Loucy (cell line): ENCODE data around the gene PCDHGA7.

Source experiments
- H2AFZ ChIP-seq: fragments of 200-600 bp; sonication (generic); 2 replicates; pipeline ENCODE4 v1.6.0; 2016; ENCODE audit warnings: antibody characterized with exemption, mild to moderate bottlenecking, low read length, moderate library complexity
- H3F3A ChIP-seq: fragments of 200-600 bp; 2 replicates; pipeline ENCODE4 v1.6.0; 2016; ENCODE audit warnings: antibody characterized with exemption, low read depth, mild to moderate bottlenecking
- H3K27me3 ChIP-seq: fragments of 200-600 bp; sonication (generic); 2 replicates; pipeline ENCODE4 v1.6.1; 2014; ENCODE audit warnings: low read length, mild to moderate bottlenecking; ENCODE audit not compliant: insufficient read depth, poor library complexity, severe bottlenecking
- H3K36me3 ChIP-seq: fragments of 200-600 bp; sonication (generic); 2 replicates; pipeline ENCODE4 v1.6.1; 2016; ENCODE audit warnings: low read length; ENCODE audit not compliant: insufficient read depth
- H3K4me1 ChIP-seq: fragments of 200-600 bp; sonication (generic); 2 replicates; pipeline ENCODE4 v1.5.1; 2014; ENCODE audit warnings: low read length, mild to moderate bottlenecking; ENCODE audit not compliant: insufficient read depth, poor library complexity, severe bottlenecking
- H3K4me2 ChIP-seq: fragments of 200-600 bp; sonication (generic); 2 replicates; pipeline ENCODE4 v1.6.0; 2014; ENCODE audit warnings: antibody characterized with exemption, low read length, low read depth, mild to moderate bottlenecking; ENCODE audit not compliant: poor library complexity, severe bottlenecking
- H3K4me3 ChIP-seq: fragments of 200-600 bp; sonication (generic); 2 replicates; pipeline ENCODE4 v1.5.1; 2014; ENCODE audit warnings: low read length, mild to moderate bottlenecking, mixed read lengths; ENCODE audit not compliant: poor library complexity, severe bottlenecking
- H3K79me2 ChIP-seq: fragments of 200-600 bp; sonication (generic); 2 replicates; pipeline ENCODE4 v1.6.1; 2014; ENCODE audit warnings: low read length; ENCODE audit not compliant: insufficient read depth
- H3K9ac ChIP-seq: fragments of 200-600 bp; sonication (generic); 2 replicates; pipeline ENCODE4 v1.6.0; 2014; ENCODE audit warnings: mild to moderate bottlenecking, low read depth, low read length, moderate library complexity; ENCODE audit not compliant: poor library complexity, severe bottlenecking
- H3K9me2 ChIP-seq: fragments of 200-600 bp; sonication (generic); replicated peaks from 2 replicates; pipeline ENCODE4 v1.6.1; 2016; ENCODE audit warnings: low read depth, low read length, mixed read lengths
- H3K9me3 ChIP-seq: fragments of 200-600 bp; sonication (generic); 2 replicates; pipeline ENCODE4 v1.6.1; 2014; ENCODE audit warnings: mild to moderate bottlenecking, antibody characterized with exemption, low read length, low read depth; ENCODE audit not compliant: insufficient read depth
- H4K20me1 ChIP-seq: fragments of 200-600 bp; sonication (generic); 2 replicates; pipeline ENCODE4 v1.6.0; 2014; ENCODE audit warnings: antibody characterized with exemption, low read length, mild to moderate bottlenecking; ENCODE audit not compliant: insufficient read depth, poor library complexity, severe bottlenecking
- EZH2phosphoT487 ChIP-seq: fragments of 200-600 bp; IDR thresholded peaks from 2 replicates; pipeline ENCODE4 v1.6.1; 2018; ENCODE audit warnings: antibody characterized with exemption, mild to moderate bottlenecking, moderate library complexity, borderline replicate concordance
- TF ChIP-seq, protein P1 (sequence below): fragments of 200-600 bp; sonication (generic); conservative IDR thresholded peaks from 2 replicates; pipeline ENCODE4 v1.5.1; 2014; ENCODE audit warnings: mild to moderate bottlenecking, antibody characterized with exemption, low read length

Gene PCDHGA7

DNA sequence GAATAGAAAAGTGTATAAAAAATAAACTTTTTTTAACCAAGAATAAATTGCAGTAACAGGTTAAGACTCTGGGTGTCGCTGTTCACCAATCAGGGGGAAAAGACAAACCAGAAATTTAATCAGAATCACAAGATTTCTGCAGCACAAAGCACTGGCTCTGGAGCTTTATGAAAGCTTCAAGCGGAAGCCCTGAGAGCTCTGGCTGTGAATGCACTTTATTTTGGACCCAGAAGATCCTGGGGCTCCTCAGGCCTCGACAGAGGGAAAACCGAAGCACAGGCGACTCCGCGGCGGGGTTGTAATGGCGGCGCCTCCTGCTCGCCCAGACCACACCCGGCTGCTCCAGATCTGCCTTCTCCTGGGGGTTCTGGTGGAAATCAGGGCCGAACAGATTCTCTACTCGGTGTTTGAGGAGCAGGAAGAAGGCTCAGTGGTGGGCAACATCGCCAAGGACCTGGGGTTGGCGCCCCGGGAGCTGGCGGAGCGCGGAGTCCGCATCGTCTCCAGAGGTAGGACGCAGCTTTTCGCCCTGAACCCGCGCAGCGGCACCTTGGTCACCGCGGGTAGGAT lies 27.6 kb upstream of the PCDHGA7 start, which contains the start of gene PCDHGA4:
TSS of gene PCDHGA4 (plus strand) at position 122 of the 570 bp plus-strand sequence. CDS start at position 209, 87 bp downstream.
- H3K4me3 ChIP-seq = no peak within 1 kb of the TSS
- H3K36me3 ChIP-seq = no peaks in the 10 kb centered on the region
- H2AFZ ChIP-seq = peak within 1 kb of the TSS; percentile 48; the same call in 1 of the 2 replicates
- H3K4me2 ChIP-seq = no peak within 1 kb of the TSS
- H3K4me1 ChIP-seq = no peaks in the 10 kb centered on the region
- no peaks in the 10 kb centered on the region for H3K9me2 ChIP-seq
- TF ChIP-seq, protein P1, sequence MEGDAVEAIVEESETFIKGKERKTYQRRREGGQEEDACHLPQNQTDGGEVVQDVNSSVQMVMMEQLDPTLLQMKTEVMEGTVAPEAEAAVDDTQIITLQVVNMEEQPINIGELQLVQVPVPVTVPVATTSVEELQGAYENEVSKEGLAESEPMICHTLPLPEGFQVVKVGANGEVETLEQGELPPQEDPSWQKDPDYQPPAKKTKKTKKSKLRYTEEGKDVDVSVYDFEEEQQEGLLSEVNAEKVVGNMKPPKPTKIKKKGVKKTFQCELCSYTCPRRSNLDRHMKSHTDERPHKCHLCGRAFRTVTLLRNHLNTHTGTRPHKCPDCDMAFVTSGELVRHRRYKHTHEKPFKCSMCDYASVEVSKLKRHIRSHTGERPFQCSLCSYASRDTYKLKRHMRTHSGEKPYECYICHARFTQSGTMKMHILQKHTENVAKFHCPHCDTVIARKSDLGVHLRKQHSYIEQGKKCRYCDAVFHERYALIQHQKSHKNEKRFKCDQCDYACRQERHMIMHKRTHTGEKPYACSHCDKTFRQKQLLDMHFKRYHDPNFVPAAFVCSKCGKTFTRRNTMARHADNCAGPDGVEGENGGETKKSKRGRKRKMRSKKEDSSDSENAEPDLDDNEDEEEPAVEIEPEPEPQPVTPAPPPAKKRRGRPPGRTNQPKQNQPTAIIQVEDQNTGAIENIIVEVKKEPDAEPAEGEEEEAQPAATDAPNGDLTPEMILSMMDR = peak; percentile 80
- no peak for TF ChIP-seq EZH2phosphoT487
- H3F3A ChIP-seq = no peaks in the 10 kb centered on the region
- H3K27me3 ChIP-seq = no peaks in the 10 kb centered on the region
- no peaks in the 10 kb centered on the region for H4K20me1 ChIP-seq
- H3K9me3 ChIP-seq = no peaks in the 10 kb centered on the region
- no peak within 1 kb of the TSS for H3K9ac ChIP-seq
- H3K79me2 ChIP-seq = no peaks in the 10 kb centered on the region

DNA sequence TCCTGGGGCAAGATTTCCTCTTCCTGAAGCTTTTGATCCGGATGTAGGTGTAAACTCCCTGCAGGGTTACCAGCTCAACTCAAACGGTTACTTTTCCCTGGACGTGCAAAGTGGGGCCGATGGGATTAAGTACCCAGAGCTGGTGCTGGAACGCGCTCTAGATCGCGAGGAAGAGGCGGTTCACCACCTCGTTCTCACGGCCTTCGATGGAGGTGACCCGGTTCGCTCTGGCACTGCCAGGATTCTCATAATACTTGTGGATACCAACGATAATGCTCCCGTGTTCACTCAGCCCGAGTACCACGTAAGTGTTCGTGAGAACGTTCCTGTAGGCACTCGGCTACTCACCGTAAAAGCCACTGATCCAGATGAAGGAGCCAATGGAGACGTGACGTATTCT lies 26.9 kb upstream of the PCDHGA7 start:
- TF ChIP-seq, protein P1 = no peak
- no peak for TF ChIP-seq EZH2phosphoT487
- no peak overlapping the region for H3K4me3 ChIP-seq
- no peaks in the 10 kb centered on the region for H3K9me3 ChIP-seq
- no peaks in the 10 kb centered on the region for H3K4me1 ChIP-seq
- H4K20me1 ChIP-seq = no peaks in the 10 kb centered on the region
- H3K4me2 ChIP-seq = no peak overlapping the region
- no peaks in the 10 kb centered on the region for H3K27me3 ChIP-seq
- no peak overlapping the region for H2AFZ ChIP-seq
- no peaks in the 10 kb centered on the region for H3K36me3 ChIP-seq
- H3K79me2 ChIP-seq = no peaks in the 10 kb centered on the region
- H3F3A ChIP-seq = no peaks in the 10 kb centered on the region
- H3K9ac ChIP-seq = no peak overlapping the region
- H3K9me2 ChIP-seq = no peaks in the 10 kb centered on the region

DNA sequence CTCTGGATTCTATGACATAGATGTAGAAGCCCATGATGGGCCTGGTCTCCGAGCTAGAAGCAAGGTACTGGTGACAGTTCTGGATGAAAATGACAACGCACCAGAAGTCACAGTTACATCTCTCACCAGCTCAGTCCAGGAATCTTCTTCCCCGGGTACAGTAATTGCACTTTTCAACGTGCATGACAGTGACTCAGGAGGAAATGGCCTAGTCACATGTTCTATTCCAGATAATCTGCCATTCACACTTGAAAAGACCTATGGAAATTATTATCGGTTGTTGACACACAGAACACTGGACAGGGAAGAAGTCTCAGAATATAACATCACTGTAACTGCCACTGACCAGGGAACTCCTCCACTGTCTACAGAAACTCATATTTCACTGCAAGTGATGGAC lies 26.4 kb upstream of the PCDHGA7 start:
- H3K4me3 ChIP-seq = no peak overlapping the region
- no peaks in the 10 kb centered on the region for H3K9me2 ChIP-seq
- H4K20me1 ChIP-seq = no peaks in the 10 kb centered on the region
- no peak for TF ChIP-seq EZH2phosphoT487
- TF ChIP-seq, protein P1 = no peak
- no peaks in the 10 kb centered on the region for H3K79me2 ChIP-seq
- no peaks in the 10 kb centered on the region for H3K4me1 ChIP-seq
- no peaks in the 10 kb centered on the region for H3K27me3 ChIP-seq
- no peak overlapping the region for H2AFZ ChIP-seq
- no peaks in the 10 kb centered on the region for H3K36me3 ChIP-seq
- no peak overlapping the region for H3K4me2 ChIP-seq
- no peaks in the 10 kb centered on the region for H3F3A ChIP-seq
- no peak overlapping the region for H3K9ac ChIP-seq
- H3K9me3 ChIP-seq = no peaks in the 10 kb centered on the region
